Measurements from ENCODE around the gene PCBP3. TPM values are rescaled to one million over a fixed set of nuclear protein-coding genes. Genes with fewer than 3 reads are reported as not detected.

PCBP3 gene
- total RNA-seq, 1 experiment from 2014 or later = not detected

- Histone ChIP-seq H3K4me1 (ENCODE audit: control insufficient read depth, insufficient read depth, low read length) (no peaks in the 10 kb centered on the region), H3K27ac (ENCODE audit: low read length) (no peak overlapping the region), H3K36me3 (ENCODE audit: control insufficient read depth, insufficient read depth, low read length) (no peaks in the 10 kb centered on the region), H3K9me3 (ENCODE audit: control insufficient read depth, insufficient read depth, low read depth, low read length) (no peaks in the 10 kb centered on the region; the same call in 1 of the 2 replicates), H3K4me3 (ENCODE audit: low read depth in 2 of 2, low read length in 2 of 2) (no peak overlapping the region), H3K27me3 (ENCODE audit: control insufficient read depth, insufficient read depth, low read length) (0 out of 2 replicates have a peak, but pooled peaks cover 3% of the 10 kb centered on the region)
- ATAC-seq = no peak
- ChIA-PET CTCF (no interaction called here), POLR2A (no interaction called here)
- DNase-seq (ENCODE audit: low read depth, low spot score) = no peak
- TF ChIP-seq SIN3A (IDR thresholded peaks at IDR 0.05; ENCODE audit: borderline replicate concordance, insufficient read depth, low read depth, low read length) = no peak
- TF ChIP-seq REST (IDR thresholded peaks at IDR 0.05; ENCODE audit: insufficient read depth in 1 of 2, low read depth in 2 of 2, low read length in 1 of 2) = no peak
- TF ChIP-seq TCF7L2 (IDR thresholded peaks at IDR 0.05; ENCODE audit: low read depth, low read length) = no peak
- no peak for TF ChIP-seq POLR2AphosphoS5 (IDR thresholded peaks at IDR 0.05; ENCODE audit: low read depth, low read length)
- no peak for TF ChIP-seq CTCF (IDR thresholded peaks at IDR 0.05)
- intact Hi-C loops (cut with micrococcal nuclease; ENCODE audit: unreplicated experiment) (no loop called here), in situ Hi-C loops (cut with HindIII; ENCODE audit: low pct_unique_long_range_greater_than_20kb, low sequenced_read_pairs) (no loop called here)
- BruUV-seq (replicated peaks) = no TSS peak
Measured at GRCh38 chr21:45844181-45844580, 200.7 kb downstream of the PCBP3 start.

- no peaks in the 10 kb centered on the region for H3K4me1 ChIP-seq (ENCODE audit: control insufficient read depth, insufficient read depth, low read length)
- intact Hi-C loops (cut with micrococcal nuclease; ENCODE audit: unreplicated experiment) (no loop called here), in situ Hi-C loops (cut with HindIII; ENCODE audit: low pct_unique_long_range_greater_than_20kb, low sequenced_read_pairs) (no loop called here)
- CTCF ChIA-PET = no interaction called here
- no peaks in the 10 kb centered on the region; the same call in 1 of the 2 replicates for H3K9me3 ChIP-seq (ENCODE audit: control insufficient read depth, insufficient read depth, low read depth, low read length)
- no peak overlapping the region for H3K27ac ChIP-seq (ENCODE audit: low read length)
- H3K27me3 ChIP-seq (ENCODE audit: control insufficient read depth, insufficient read depth, low read length) = 0 out of 2 replicates have a peak, but pooled peaks cover 3% of the 10 kb centered on the region
- TF ChIP-seq REST (IDR thresholded peaks at IDR 0.05; ENCODE audit: insufficient read depth in 1 of 2, low read depth in 2 of 2, low read length in 1 of 2) (no peak), POLR2AphosphoS5 (IDR thresholded peaks at IDR 0.05; ENCODE audit: low read depth, low read length) (no peak), SIN3A (IDR thresholded peaks at IDR 0.05; ENCODE audit: borderline replicate concordance, insufficient read depth, low read depth, low read length) (no peak), TCF7L2 (IDR thresholded peaks at IDR 0.05; ENCODE audit: low read depth, low read length) (no peak), CTCF (IDR thresholded peaks at IDR 0.05) (no peak)
- H3K4me3 ChIP-seq (ENCODE audit: low read depth in 2 of 2, low read length in 2 of 2) = no peak overlapping the region
- ATAC-seq = no peak
- no TSS peak for BruUV-seq (replicated peaks)
- no peak for DNase-seq (ENCODE audit: low read depth, low spot score)
- POLR2A ChIA-PET = no interaction called here
- H3K36me3 ChIP-seq (ENCODE audit: control insufficient read depth, insufficient read depth, low read length) = no peaks in the 10 kb centered on the region
Measured at GRCh38 chr21:45845063-45845769, 201.7 kb downstream of the PCBP3 start.

Data from Panc1 (cell line).